Measurements from ENCODE around the gene TSEN15.
A peak's percentile ranks its signal among the peaks of the same experiment; 100 is the strongest.
"Not testable (repeated sequence)": the region's sequence is repeated elsewhere in the genome, so short reads cannot be mapped to it uniquely, and the experiment has no call there.

The TSEN15 gene

DNA sequence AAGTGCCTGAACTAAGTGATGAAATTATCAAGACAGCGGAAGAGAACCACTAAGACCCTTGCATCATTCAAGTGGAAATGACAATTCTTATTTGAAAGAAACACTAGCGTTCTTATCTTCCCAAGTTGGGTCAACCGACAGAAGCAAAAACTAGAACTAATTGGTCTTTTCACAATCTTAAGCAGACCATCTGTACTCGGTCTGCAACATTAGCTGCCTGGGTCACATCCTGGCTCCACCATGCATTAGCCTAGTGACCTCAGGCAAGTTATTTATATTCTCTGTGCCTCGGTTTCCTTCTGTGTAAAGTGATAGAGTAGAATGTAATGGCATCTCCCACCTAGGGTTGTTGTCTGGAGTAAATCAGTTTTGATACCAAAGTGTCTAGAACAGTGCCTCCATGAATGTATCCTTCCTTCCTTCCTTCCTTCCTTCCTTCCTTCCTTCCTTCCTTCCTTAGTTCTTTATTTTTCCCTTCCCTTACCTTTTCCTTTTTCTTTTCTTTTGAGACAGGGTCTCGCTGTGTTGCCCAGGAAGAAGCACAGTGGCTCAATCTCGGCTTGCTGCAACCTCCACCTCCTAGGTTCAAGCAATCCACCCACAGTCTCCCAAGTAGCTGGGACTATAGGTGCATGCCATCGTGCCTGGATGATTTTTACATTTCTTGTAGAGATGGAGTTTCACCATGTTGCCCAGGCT is 20.0 kb upstream of the TSEN15 start:
- no peak for DNase-seq

DNA sequence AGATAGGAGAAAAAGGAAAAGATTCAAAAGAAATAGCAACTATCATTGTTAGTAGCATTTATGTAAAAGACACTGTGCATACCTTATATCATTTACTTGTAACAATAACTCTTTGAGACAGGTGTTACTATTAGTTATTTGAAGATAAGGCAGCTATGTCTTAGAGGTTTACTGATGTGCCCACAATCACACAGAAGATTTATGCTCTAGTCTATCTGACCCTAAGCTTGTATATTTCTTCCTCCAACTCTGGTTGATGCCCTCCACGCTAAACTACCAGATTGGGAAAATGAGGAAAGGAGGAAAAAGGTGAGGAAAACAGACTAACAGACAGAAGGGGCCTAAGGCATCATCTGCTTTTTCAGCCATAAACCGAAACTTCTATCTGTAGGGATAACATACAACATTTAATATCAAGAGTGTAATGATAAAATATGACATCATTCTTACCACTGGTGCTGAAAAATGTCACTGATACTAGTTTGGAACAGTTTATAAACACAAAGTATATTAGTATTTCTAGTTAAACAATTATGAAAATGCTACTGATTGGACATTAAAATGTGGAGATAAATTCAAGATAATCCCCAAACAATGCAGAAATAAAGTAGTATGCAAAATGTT is 19.1 kb upstream of the TSEN15 start:
- DNase-seq, result no peak

GRCh38 chr1:184032930-184033418 is 18.6 kb upstream of the TSEN15 start:
- no peak for DNase-seq

DNA sequence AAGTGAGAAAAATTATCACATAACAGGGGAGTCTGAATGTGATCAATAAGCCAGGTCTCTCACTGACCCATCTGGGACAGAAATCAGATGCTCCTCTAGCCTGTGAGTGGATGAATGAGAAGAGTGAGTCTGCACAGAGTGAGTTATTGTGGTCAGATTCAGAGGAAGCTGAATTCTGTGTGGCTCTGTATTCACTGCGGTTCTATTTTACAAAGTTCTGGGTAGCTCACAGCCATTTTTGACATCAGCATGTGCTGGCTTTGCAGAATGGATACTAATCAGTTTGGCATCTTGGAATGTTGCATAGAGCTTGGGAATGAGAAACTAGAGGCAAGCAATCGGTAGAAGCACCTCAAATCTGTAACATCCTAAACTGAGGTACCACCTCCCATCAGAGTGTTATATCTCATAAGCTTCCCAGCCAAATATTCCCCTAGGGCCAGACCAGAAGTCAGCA is 17.8 kb upstream of the TSEN15 start:
- DNase-seq, result no peak

DNA sequence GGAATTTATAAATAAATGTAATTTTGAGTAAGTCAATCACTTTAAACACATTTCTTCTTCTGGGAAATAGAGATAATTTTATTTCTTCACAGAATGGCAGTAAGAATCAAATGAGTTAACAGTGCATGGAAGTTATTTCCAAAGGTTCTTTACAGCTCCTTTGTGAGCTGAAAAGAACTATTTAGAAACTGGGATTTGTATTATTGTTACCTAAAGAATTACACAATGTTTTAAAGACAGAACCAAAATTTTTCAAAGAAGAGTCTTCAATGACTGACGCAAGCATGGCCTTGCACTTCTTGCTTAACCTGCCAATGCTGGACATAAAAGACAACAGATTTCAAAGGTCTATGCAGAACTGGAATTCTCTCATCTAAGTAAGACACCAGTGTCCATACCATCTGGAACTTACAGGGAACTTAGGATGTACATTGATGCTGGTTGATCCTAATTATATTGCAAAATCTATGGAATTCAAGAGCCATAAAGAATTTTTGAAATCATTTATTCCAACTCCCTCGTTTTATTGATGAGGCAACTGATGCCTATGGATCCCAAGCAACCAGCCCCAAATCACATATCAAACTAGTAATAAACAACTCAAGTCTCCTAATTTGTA is 16.7 kb upstream of the TSEN15 start:
- DNase-seq, result no peak

DNA sequence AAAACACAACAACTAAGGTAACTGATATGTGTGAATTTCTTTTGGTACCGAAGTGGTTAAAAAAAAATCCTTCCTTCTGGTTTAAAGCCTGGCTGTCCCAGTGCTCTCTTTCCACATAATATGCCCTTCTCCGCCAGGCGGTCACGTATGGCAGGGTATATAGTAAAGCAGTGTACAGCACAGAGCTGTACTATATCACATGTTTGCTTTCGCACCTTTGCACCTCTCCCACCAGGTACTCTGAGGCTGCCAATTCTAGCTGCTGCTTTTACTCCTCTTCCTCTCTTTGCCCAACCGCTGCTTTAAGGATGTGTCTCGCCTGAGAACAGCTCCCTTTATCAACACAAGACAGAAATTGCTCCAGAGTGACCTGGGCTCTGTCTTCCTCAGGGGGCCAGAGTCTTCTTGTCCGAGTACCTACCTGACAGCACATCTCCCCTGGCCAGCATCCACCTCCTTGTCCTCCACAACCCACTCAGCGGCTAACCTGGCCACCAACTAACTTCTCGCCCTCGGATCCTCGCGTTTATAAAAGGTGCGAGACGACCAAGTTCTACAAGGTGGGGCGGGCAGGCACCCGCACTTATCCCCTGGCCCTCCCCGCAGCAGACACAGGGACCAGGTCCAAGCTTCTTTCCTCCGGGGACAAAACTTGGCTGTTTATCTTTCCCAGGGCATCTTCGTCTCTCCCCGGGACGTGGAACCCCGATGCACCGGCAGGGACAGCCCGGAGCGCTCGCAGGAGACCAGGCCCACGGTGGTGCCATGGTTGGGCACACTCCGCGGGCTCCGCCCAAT is 15.6 kb upstream of the TSEN15 start:
- DNase-seq, result peak in 1 of 2 donors; percentile 2

DNA sequence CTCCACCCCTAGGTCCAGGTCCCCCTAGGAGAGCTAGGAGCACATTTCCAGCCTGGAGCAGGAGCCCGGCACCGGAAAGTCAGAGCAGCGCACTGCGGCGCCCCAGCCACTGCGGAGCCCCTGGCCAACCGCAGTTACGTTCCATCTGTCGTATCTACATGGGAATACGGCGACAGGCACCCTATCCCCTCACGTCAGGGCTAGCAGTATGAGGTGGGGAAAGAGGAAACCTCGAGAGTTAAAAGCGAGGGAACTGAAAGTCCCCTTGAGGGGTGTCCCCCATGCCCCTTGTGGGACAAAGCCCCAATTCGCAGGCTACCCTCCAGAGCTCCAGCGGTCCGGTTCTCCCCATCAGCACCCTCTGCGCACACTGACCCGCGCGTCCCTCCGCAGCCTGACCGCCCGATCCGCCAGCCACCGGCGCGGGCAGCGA is 15.0 kb upstream of the TSEN15 start:
- peak in 1 of 2 donors; percentile 2 for DNase-seq

DNA sequence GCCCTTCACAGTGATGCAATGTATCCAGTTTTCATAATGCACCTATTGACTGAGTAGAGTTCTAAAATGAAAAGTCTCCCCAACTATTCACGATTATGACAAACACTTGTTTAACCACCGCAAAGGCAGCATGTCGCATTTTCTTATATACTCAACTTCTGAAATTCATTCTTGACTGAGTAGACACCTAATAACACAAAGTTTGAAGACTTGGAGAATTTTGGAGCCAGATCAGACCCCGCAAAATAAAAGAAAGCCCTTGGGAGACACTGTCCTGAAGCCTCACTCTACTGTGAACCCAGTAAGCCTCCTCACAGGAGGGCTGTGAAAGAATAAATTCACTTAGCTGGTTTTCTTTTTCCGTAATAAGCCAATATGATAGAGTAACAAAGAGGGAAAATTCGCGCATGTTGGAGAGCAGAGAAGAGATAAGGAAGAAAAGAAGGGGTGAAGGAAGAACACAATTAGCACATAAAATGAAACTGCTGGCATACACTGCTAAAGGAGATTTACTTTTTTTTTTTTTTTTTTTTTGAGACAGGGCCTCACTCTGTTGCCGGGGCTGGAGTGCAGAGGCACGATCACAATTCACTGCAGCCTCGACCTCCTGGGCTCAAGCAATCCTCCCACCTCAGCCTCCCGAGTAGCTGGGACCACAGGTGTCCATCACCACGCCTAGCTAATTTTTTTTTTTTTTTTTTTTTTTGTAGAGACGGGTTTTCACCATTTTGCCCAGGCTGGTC is 13.5 kb upstream of the TSEN15 start:
- DNase-seq, result no peak

DNA sequence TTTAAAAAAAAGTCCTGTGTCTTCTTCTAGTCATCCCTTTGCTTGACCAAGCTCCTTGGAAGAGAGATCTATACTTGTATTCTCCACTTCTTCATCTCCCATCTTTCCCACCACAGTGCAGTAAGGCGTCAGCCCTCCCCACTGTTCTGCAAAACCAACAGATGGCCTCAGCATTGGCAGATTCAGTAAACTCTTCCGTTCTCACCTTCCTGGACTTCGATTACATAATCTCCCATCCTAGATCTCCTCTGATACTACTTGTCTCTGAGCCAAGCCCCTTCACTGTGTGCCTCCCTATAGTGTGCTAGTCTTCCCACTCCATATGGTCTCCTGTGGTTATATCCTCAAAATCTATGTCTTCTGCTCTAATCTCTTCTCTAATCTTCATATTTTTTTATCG is 12.4 kb upstream of the TSEN15 start:
- DNase-seq, result no peak

DNA sequence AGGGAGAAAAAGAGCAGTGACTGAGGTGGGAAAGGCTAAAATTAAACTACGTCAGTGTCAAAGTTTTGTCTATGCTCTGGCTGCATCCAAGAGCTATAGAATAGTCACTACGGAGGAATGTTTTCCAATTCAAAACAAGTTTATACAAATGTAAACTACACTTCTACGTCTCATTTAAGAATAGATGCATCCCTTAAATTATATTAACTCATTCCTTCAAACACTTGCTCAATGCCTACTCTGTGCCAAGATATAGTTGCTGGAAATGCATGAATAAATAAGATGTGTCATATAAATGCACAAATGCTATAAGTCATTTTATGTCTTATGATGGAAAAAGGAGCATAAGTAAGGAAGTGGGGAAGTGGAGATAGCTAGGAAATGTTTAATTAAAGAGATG is 9.8 kb upstream of the TSEN15 start:
- DNase-seq, result no peak

GRCh38 chr1:184043315-184043714 is 8.2 kb upstream of the TSEN15 start:
- DNase-seq, result not testable (repeated sequence)

DNA sequence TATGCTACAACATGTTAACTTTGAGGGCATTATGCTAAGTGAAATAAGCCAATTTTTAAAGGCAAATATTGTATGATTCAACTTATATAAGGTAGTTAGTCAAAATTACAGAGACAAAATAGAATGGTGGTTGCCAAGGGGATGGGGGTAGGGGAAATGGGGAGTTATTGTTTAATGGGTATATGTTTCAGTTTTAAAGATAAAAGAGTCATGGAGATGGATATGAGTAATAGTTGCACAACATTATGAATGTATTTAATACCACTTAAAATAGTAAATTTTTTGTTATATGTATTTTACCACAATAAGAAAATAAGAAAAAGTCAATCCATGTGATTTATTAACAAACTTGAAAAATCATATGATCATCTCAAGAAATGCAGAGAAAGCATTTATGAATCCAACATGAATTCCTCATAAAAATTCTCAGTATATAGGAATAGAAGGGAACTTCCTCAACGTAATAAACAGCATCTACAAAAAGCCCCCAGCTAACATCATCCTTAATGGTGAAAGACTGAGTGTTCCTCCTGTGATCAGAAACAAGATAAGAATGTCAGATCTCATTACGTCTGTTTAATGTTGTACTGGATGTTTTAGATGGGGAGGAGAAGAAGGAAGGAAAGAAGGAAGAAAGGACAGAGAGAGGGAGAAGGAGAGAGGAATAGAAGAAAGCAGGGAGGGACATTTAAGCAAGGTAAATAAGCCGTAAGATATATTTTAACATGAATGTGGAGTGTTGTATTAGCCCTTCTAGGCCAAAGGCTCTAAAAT is 6.7 kb upstream of the TSEN15 start:
- no peak for DNase-seq

- not testable (repeated sequence) for DNase-seq
Observed at GRCh38 chr1:184047541-184047940, 4.0 kb upstream of the TSEN15 start.

DNA sequence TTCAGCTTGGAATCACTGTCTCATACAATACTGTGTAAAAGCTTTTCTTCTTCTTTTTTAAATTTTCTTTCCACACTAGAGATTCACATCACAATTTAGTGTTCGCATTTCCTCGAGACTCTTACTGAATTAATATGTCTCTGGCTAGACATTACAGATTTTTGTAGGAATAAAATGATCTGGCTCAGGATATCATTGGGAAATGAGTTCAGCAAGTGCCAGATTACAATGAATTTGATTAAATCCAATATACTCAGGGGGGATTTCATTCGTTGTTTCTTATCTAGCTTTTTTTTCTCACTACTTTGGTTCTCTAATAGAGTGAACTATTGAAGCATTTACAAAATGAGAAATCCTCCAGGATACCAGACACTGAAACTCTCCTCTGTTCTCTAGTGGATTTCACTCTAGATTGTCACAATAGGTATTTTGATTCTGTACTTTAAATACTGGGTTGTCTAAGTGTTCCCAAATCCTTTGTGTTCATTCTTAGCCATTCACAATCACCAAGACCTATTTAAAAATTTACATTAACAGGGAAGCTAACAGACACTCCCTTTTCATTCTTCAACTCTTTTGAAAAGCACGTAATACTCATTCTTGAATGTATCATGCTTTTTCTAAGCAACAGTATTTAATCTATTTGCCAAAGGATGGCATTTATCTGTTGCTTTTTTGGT is 2.8 kb upstream of the TSEN15 start:
- no peak for DNase-seq

- no peak for DNase-seq
Observed at GRCh38 chr1:184049291-184049690, 2.2 kb upstream of the TSEN15 start.

- DNase-seq, result no peak
Observed at GRCh38 chr1:184049836-184050468, 1.6 kb upstream of the TSEN15 start.

GRCh38 chr1:184050636-184051035 is 894 bp upstream of the TSEN15 start:
- no peak for DNase-seq

DNA sequence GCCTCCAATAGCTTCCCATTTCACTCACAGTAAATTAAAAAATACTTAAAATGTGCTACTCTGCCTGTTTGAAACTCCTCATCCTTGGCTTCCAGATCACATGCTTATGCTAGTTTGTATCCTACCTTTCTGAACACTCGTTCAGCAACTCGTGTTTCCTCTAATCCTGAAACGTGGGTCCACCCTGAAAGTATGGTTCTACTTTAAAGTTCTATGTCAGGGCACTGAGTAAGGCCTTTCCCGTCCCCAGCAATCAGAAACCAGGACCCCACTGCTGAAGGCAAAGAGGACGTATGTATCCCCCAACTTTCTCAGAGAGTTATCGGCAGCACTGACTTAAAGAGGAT is 419 bp upstream of the TSEN15 start:
- peak in 1 of 2 donors; percentile 25 for DNase-seq

DNA sequence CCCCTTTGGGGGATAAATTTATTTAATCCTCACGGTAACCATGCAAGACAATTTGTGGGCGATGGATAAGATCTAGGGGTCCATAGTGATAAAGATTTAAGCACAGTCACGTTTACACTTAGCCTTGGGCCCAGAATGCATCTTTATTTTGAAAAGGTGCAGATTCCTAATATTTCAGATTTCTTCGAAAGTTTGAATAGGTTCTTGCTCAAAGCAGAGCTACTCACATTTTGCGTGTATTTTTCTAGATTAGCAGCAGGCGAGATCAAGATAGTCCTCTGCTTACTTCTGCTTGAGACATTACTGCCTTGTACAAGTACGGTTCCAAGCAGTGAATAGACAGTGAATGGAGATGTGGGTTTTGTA is 647 bp downstream of the TSEN15 start:
- no peak for DNase-seq

DNA sequence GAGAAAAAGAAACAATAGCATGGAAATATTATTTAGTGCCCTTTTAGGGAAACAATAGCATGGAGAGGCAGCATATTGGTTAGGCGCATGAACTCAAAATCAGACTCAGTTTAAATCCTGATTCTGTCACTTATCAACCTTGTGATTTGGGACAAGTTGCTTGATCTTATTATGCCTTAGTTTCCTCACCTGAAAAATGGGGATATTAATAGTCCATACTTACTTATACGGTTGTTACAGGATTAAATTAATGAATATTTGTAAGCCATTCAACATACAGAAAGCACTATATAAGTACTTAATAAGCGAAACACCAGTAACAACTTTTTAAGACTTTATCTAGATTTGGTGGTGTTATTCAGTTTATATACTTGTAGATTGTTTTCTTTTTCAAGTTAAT is 1.2 kb downstream of the TSEN15 start:
- DNase-seq, result no peak

DNA sequence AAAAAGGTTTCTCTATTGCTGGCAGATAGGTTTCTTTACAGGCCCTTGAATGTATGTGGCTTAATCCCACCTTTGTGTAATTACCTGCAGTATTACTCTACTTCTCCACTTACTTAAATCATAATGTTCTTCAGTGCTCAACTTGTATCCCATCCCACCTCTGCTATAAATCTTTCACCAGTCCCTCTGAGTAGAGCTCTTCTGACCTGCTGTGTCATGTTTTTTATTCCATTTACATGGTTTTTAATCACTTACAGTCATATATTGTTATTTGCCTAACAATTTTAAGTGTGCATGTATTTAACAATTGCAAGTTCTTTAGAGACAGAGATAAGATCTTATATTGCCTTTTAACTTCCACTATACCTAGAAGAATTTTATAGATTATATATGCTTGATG is 2.4 kb downstream of the TSEN15 start:
- no peak for DNase-seq
